Measurements from ENCODE around the gene SORCS1.

Gene SORCS1

GRCh38 chr10:106956216-106956915 lies 208.1 kb downstream of the SORCS1 start:
- no peaks in the 10 kb centered on the region for H3K9me3 ChIP-seq (ENCODE audit: low read length)
- no peak overlapping the region for H3K27ac ChIP-seq (ENCODE audit: low read depth, low read length, poor library complexity, severe bottlenecking)
- H3K4me2 ChIP-seq (ENCODE audit: low read length) = no peak overlapping the region
- no peak overlapping the region for H3K4me3 ChIP-seq (ENCODE audit: low read depth, low read length, poor library complexity, severe bottlenecking)
- TF ChIP-seq EZH2 (IDR thresholded peaks at IDR 0.05; ENCODE audit: borderline replicate concordance, low read length) (no peak), CTCF (IDR thresholded peaks at IDR 0.05; ENCODE audit: low read length) (no peak)
- no peak overlapping the region for H2AFZ ChIP-seq (ENCODE audit: low read length)
- no peaks in the 10 kb centered on the region for H3K9me2 ChIP-seq (ENCODE audit: low read depth, low read length)
- H3K4me1 ChIP-seq (ENCODE audit: insufficient read depth, low read length, severe bottlenecking) = no peaks in the 10 kb centered on the region
- H3K36me3 ChIP-seq (ENCODE audit: insufficient read depth, low read length) = no peaks in the 10 kb centered on the region
- H4K20me1 ChIP-seq (ENCODE audit: insufficient read depth, low read length) = no peaks in the 10 kb centered on the region
- H3K27me3 ChIP-seq (ENCODE audit: insufficient read depth, low read length) = no peaks in the 10 kb centered on the region
- H3F3A ChIP-seq (ENCODE audit: insufficient read depth, low read length) = no peaks in the 10 kb centered on the region
- no peaks in the 10 kb centered on the region for H3K79me2 ChIP-seq (ENCODE audit: insufficient read depth, low read length)
- H3K9ac ChIP-seq (ENCODE audit: low read length) = no peak overlapping the region

DNA sequence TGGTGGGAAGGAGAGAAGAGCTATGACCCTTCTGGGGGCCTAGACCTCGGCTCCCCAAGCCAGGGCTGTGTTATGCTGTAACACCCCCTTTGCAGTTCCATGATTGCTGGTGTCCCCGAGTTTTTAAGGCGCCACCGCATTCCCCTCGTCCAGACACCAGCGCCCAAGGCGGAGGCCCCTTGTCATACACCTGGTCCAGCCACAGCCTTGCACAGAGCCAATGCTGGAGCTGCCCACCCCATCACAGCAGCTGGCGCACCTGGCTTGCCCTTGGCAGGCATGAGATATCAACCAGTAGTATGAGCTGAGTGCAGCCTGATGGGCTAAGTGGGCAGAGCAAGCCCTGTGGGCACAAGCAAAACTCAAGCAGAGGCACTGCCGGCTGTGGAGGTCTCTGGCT lies 209.4 kb downstream of the SORCS1 start:
- TF ChIP-seq CTCF (IDR thresholded peaks at IDR 0.05; ENCODE audit: low read length) (no peak), EZH2 (IDR thresholded peaks at IDR 0.05; ENCODE audit: borderline replicate concordance, low read length) (no peak)
- Histone ChIP-seq H3K36me3 (ENCODE audit: insufficient read depth, low read length) (no peaks in the 10 kb centered on the region), H3K9ac (ENCODE audit: low read length) (no peak overlapping the region), H3K4me3 (ENCODE audit: low read depth, low read length, poor library complexity, severe bottlenecking) (no peak overlapping the region), H3K27me3 (ENCODE audit: insufficient read depth, low read length) (no peaks in the 10 kb centered on the region), H3K9me3 (ENCODE audit: low read length) (no peaks in the 10 kb centered on the region), H3F3A (ENCODE audit: insufficient read depth, low read length) (no peaks in the 10 kb centered on the region), H4K20me1 (ENCODE audit: insufficient read depth, low read length) (no peaks in the 10 kb centered on the region), H3K4me1 (ENCODE audit: insufficient read depth, low read length, severe bottlenecking) (no peaks in the 10 kb centered on the region), H3K27ac (ENCODE audit: low read depth, low read length, poor library complexity, severe bottlenecking) (no peak overlapping the region), H3K9me2 (ENCODE audit: low read depth, low read length) (no peaks in the 10 kb centered on the region), H3K4me2 (ENCODE audit: low read length) (no peak overlapping the region), H2AFZ (ENCODE audit: low read length) (no peak overlapping the region), H3K79me2 (ENCODE audit: insufficient read depth, low read length) (no peaks in the 10 kb centered on the region)

GRCh38 chr10:106952033-106952432 lies 212.5 kb downstream of the SORCS1 start:
- Histone ChIP-seq H3K9ac (ENCODE audit: low read length) (no peak overlapping the region), H3K9me2 (ENCODE audit: low read depth, low read length) (no peaks in the 10 kb centered on the region), H3F3A (ENCODE audit: insufficient read depth, low read length) (no peaks in the 10 kb centered on the region), H3K27me3 (ENCODE audit: insufficient read depth, low read length) (no peaks in the 10 kb centered on the region), H3K79me2 (ENCODE audit: insufficient read depth, low read length) (no peaks in the 10 kb centered on the region), H3K4me3 (ENCODE audit: low read depth, low read length, poor library complexity, severe bottlenecking) (no peak overlapping the region), H3K9me3 (ENCODE audit: low read length) (no peaks in the 10 kb centered on the region), H2AFZ (ENCODE audit: low read length) (no peak overlapping the region), H3K4me1 (ENCODE audit: insufficient read depth, low read length, severe bottlenecking) (no peaks in the 10 kb centered on the region), H3K36me3 (ENCODE audit: insufficient read depth, low read length) (no peaks in the 10 kb centered on the region), H3K27ac (ENCODE audit: low read depth, low read length, poor library complexity, severe bottlenecking) (no peak overlapping the region), H3K4me2 (ENCODE audit: low read length) (no peak overlapping the region), H4K20me1 (ENCODE audit: insufficient read depth, low read length) (no peaks in the 10 kb centered on the region)
- TF ChIP-seq CTCF (IDR thresholded peaks at IDR 0.05; ENCODE audit: low read length) (no peak), EZH2 (IDR thresholded peaks at IDR 0.05; ENCODE audit: borderline replicate concordance, low read length) (no peak)
